Immature natural killer cell (primary cell): ENCODE measurements around the gene CREB3L2. TPM values are rescaled to one million over a fixed set of nuclear protein-coding genes. Genes with fewer than 3 reads are reported as not detected.
"Not testable (repeated sequence)": the region's sequence is repeated elsewhere in the genome, so short reads cannot be mapped to it uniquely, and the experiment has no call there.

Experiments used
- DNase-seq, 3 donors: peaks; one replicate each; pipeline ENCODE4 v3.0.0; 2022; ENCODE audit warnings: mixed read lengths in 1 of 3
- H3K27ac Mint-ChIP-seq, 6 donors: one replicate each; pipeline ENCODE4 v1.8.0; 2020; ENCODE audit warnings: mixed read lengths in 6 of 6, mild to moderate bottlenecking in 5 of 6, inconsistent platforms in 4 of 6, moderate library complexity in 3 of 6
- H3K27me3 Mint-ChIP-seq, 3 donors: one replicate each; pipeline ENCODE4 v1.8.0; 2020 to 2021; ENCODE audit warnings: low read depth in 3 of 3, mild to moderate bottlenecking in 3 of 3, mixed read lengths in 3 of 3, moderate library complexity in 3 of 3, inconsistent platforms in 1 of 3
- H3K36me3 Mint-ChIP-seq, 3 donors: one replicate each; pipeline ENCODE4 v1.8.0; 2020; ENCODE audit warnings: mixed read lengths in 3 of 3, inconsistent platforms in 2 of 3, mild to moderate bottlenecking in 2 of 3
- H3K4me1 Mint-ChIP-seq, 2 donors: one replicate each; pipeline ENCODE4 v1.8.0; 2020; ENCODE audit warnings: inconsistent platforms in 2 of 2, mild to moderate bottlenecking in 2 of 2, mixed read lengths in 2 of 2, moderate library complexity in 1 of 2
- H3K4me3 Mint-ChIP-seq, 5 donors: one replicate each; pipeline ENCODE4 v1.8.0; 2020; ENCODE audit warnings: mild to moderate bottlenecking in 5 of 5, mixed read lengths in 5 of 5, inconsistent platforms in 3 of 5, moderate library complexity in 3 of 5
- H3K9me3 Mint-ChIP-seq, 6 donors: one replicate each; pipeline ENCODE4 v1.8.0; 2020; ENCODE audit warnings: mild to moderate bottlenecking in 6 of 6, mixed read lengths in 6 of 6, inconsistent platforms in 4 of 6, moderate library complexity in 3 of 6
- polyA plus RNA-seq, 3 donors: library from polyadenylated mRNA; unstranded; fragments of 300-500 nt; fragmentation: Illumina TruSeq; gene quantifications; one replicate each; pipeline ENCODE4 v1.2.3, GENCODE V29; 2021

Gene CREB3L2
- polyA plus RNA-seq, 3 donors from 2014 or later: 10.8 to 21.6 (median 12.6) TPM

GRCh38 chr7:137990251-137990941 lies 11.5 kb downstream of the CREB3L2 start:
- Mint-ChIP-seq H3K9me3 (no peaks in the 10 kb centered on the region), H3K4me1 (peaks cover 28 to 33% of the 10 kb centered on the region in 2 donors), H3K36me3 (no peaks in the 10 kb centered on the region), H3K27ac (no peak overlapping the region), H3K27me3 (no peaks in the 10 kb centered on the region), H3K4me3 (no peak overlapping the region)
- DNase-seq: no peak

DNA sequence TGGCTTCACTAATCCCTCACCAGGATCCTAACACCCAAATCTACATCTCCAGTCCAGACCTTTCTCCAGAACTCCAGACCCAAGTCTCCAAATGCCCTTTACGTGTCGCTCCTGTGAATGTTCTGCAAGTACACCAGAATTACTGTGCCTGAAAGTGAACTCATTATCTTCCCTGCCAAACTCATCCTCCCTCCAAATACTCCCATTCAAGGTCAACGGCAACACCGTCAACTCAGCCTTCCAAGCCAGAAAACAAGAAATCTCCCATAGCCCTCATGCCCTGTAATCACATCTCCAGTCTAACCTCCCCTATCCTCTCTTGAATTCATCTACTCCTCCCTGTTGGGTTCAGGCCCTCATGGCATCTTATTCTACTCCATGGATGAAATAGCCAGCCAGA lies 12.3 kb downstream of the CREB3L2 start:
- H3K4me3 Mint-ChIP-seq: no peak overlapping the region
- H3K27me3 Mint-ChIP-seq: no peaks in the 10 kb centered on the region
- H3K4me1 Mint-ChIP-seq: peaks cover 28 to 41% of the 10 kb centered on the region in 2 donors
- H3K9me3 Mint-ChIP-seq: no peaks in the 10 kb centered on the region
- DNase-seq: no peak
- H3K36me3 Mint-ChIP-seq: no peaks in the 10 kb centered on the region
- no peak overlapping the region for H3K27ac Mint-ChIP-seq

- Mint-ChIP-seq H3K27ac (no peak overlapping the region), H3K27me3 (no peaks in the 10 kb centered on the region), H3K4me1 (peaks cover 28 to 46% of the 10 kb centered on the region in 2 donors), H3K36me3 (peaks cover 0 to 2% (median 2%) of the 10 kb centered on the region in 3 donors), H3K4me3 (no peak overlapping the region), H3K9me3 (no peaks in the 10 kb centered on the region)
- no peak for DNase-seq
Measured at GRCh38 chr7:137989094-137989493, 12.8 kb downstream of the CREB3L2 start.

DNA sequence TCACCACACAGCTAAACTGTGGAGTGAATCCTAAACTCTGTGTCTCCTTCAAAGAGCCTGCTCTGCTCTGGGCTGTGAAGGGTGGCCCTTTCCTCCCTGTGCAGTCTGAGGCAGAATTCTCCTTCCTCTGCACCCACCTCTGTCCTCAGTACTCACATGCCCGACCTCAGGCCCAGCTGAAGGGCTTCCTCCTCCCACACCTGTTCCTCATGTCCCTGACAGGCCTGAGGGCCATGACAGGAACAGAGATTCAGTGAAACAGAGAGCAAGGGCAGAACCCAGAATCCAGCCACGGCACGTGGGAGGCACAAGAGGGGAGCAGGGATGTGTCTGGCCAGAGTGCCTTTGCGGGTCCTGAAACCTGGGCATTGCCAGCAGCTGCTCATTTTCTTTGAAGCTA lies 13.9 kb downstream of the CREB3L2 start:
- Mint-ChIP-seq H3K4me1 (peaks cover 19 to 39% of the 10 kb centered on the region in 2 donors), H3K27ac (peak overlapping the region in 3 of 6 donors; percentile 13 to 86 (median 68)), H3K4me3 (no peak overlapping the region), H3K27me3 (no peaks in the 10 kb centered on the region), H3K9me3 (no peaks in the 10 kb centered on the region), H3K36me3 (peaks cover 0 to 5% (median 4%) of the 10 kb centered on the region in 3 donors)
- DNase-seq: no peak

DNA sequence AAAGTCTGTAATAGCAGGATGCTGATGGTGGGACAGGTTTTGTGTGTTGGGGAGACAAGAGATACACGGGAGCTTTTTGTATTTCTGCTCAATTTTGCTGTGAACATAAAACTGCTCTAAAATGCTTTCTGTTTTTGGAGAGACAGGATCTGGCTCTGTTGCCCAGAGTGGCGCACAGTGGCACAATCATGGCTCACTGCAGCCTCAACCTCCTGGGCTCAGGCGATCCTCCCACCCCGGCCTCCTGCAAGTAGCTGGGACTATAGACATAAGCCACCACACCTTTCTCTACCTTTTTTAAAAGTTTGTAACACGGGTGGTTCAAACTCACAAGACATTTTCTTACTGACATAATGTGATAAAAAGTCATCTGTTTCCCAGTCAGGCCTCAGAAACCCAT lies 14.3 kb downstream of the CREB3L2 start:
- peaks cover 15 to 39% of the 10 kb centered on the region in 2 donors for H3K4me1 Mint-ChIP-seq

DNA sequence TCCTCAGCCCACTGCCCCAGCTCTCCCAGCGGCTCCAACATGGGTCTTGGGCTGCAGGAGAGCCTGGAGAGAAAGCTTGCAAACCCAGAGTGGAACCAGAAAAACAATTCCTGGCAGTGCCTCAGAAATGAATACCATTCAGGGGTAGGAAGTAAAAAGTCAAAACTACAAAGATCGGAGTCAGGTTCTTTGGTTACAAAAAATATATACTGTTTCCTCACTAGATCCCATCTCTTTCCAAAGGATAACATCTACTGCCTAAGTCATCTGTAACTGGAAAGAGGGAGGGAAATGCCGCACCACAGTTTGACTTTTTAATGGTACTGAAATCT lies 14.9 kb downstream of the CREB3L2 start:
- H3K27me3 Mint-ChIP-seq: no peaks in the 10 kb centered on the region
- no peaks in the 10 kb centered on the region for H3K9me3 Mint-ChIP-seq
- peaks cover 6 to 12% (median 8%) of the 10 kb centered on the region in 3 donors for H3K36me3 Mint-ChIP-seq
- DNase-seq: no peak
- H3K4me1 Mint-ChIP-seq: peaks cover 9 to 39% of the 10 kb centered on the region in 2 donors
- peak overlapping the region in 2 of 6 donors; percentile 8 to 49 for H3K27ac Mint-ChIP-seq
- no peak overlapping the region for H3K4me3 Mint-ChIP-seq

More for the DNA sequence above, 14.3 kb downstream of the CREB3L2 start:
- H3K4me3 Mint-ChIP-seq: no peak overlapping the region
- DNase-seq: no peak
- peaks cover 2 to 10% (median 6%) of the 10 kb centered on the region in 3 donors for H3K36me3 Mint-ChIP-seq
- H3K9me3 Mint-ChIP-seq: no peaks in the 10 kb centered on the region
- no peaks in the 10 kb centered on the region for H3K27me3 Mint-ChIP-seq
- peak overlapping the region in 1 of 6 donors; percentile 60 for H3K27ac Mint-ChIP-seq

GRCh38 chr7:137986252-137987017 lies 15.5 kb downstream of the CREB3L2 start:
- peak overlapping the region in 1 of 6 donors; percentile 49 for H3K27ac Mint-ChIP-seq
- H3K4me1 Mint-ChIP-seq: peaks cover 11 to 41% of the 10 kb centered on the region in 2 donors
- H3K27me3 Mint-ChIP-seq: no peaks in the 10 kb centered on the region
- no peak overlapping the region for H3K4me3 Mint-ChIP-seq
- peaks cover 8 to 12% (median 9%) of the 10 kb centered on the region in 3 donors for H3K36me3 Mint-ChIP-seq
- no peaks in the 10 kb centered on the region for H3K9me3 Mint-ChIP-seq
- no peak for DNase-seq

DNA sequence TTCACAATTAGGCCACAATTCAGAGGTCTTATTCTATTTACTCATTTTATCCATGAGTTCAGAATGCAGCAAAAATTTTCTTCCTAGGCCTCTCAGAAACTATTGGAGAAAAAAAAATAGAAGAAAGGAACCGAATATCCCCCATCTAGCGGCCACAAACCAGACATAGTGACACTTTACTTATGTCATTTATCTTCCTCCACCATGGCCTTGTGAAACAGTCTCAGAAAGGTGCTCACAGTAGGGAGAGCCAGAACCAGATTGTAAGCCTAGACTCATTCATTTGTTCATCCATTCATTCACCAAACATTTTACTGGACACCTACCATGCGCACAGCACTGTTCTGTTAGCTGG lies 16.0 kb downstream of the CREB3L2 start:
- Mint-ChIP-seq H3K4me3 (no peak overlapping the region), H3K27ac (no peak overlapping the region), H3K4me1 (peaks cover 16 to 46% of the 10 kb centered on the region in 2 donors)

DNA sequence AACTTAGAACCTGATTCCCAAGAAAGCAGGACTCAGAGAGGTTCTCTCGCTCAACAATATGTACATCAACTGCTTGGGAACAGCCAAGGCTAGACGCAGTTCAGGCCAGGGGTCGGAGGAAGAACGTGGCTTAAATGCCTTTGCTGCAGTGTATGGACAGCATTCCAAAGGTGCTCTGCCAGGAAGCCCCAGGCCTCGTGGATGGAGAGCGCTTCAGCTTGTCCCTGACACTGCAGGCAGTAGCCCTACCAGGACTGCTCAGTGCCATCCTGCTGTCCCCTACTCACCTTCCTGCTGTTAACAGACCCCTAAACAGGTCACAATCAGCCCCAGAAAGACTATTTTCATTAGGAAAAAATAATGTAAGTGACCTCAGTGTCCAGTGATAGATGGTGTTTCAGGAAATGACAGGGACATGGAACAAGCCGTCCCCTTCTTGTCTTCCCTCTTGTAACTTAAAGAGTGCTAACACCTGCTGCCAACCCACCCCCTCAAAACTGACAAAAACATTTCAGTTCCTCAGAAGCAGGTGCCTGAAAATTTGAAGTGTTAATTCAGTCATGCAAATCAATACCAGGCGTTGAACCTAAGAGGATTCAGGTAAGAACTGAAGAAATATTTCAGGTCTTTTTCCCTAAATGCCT lies 16.5 kb downstream of the CREB3L2 start:
- Mint-ChIP-seq H3K9me3 (no peaks in the 10 kb centered on the region), H3K36me3 (peaks cover 8 to 13% (median 12%) of the 10 kb centered on the region in 3 donors), H3K27ac (no peak overlapping the region), H3K27me3 (no peaks in the 10 kb centered on the region), H3K4me1 (peaks cover 18 to 51% of the 10 kb centered on the region in 2 donors), H3K4me3 (no peak overlapping the region)
- DNase-seq: no peak

More for the DNA sequence above, 16.0 kb downstream of the CREB3L2 start:
- Mint-ChIP-seq H3K27me3 (no peaks in the 10 kb centered on the region), H3K9me3 (no peaks in the 10 kb centered on the region), H3K36me3 (peaks cover 8 to 13% (median 12%) of the 10 kb centered on the region in 3 donors)
- no peak for DNase-seq

- H3K36me3 Mint-ChIP-seq: peaks cover 8 to 13% (median 12%) of the 10 kb centered on the region in 3 donors
- no peak overlapping the region for H3K4me3 Mint-ChIP-seq
- H3K9me3 Mint-ChIP-seq: no peaks in the 10 kb centered on the region
- no peaks in the 10 kb centered on the region for H3K27me3 Mint-ChIP-seq
- H3K4me1 Mint-ChIP-seq: peaks cover 18 to 60% of the 10 kb centered on the region in 2 donors
- peak overlapping the region in 1 of 6 donors; percentile 47 for H3K27ac Mint-ChIP-seq
- no peak for DNase-seq
Measured at GRCh38 chr7:137984181-137985041, 17.5 kb downstream of the CREB3L2 start.

DNA sequence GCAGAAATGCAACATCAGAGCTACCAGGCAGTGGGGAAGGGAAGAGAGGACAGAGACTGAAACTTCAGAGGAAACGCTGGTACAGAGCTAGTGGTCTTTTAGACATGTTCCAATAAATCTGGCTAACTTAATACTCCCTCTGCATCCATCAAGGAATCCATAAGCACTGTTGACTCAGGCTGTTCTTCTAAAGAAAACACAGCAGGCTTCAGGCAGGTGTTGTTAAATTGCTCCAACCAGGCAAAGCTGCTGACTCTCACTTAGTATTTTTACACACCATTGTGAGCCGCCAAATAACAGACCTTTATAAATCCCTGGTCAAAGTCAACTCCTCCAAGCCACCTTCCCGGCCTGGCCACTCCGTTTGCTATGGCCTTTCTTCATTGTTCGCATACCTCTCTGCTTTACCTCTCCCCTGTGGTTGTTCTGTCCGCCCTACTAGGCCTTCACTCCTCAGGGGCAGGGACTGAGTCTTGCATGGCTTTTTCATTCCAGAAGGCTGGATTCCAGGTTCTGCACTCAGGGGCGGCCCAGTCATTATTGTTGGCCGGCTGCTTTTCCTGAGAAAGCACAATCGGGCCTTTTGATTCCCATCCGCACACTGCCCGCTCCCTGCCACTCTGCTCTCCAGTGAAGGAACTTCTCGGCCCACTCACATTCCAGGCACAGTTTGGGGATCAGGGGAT lies 18.4 kb downstream of the CREB3L2 start:
- Mint-ChIP-seq H3K4me1 (peaks cover 19 to 65% of the 10 kb centered on the region in 2 donors), H3K36me3 (peaks cover 8 to 13% (median 12%) of the 10 kb centered on the region in 3 donors), H3K4me3 (no peak overlapping the region), H3K27ac (no peak overlapping the region), H3K27me3 (no peaks in the 10 kb centered on the region), H3K9me3 (no peaks in the 10 kb centered on the region)
- no peak for DNase-seq

- not testable (repeated sequence) for H3K9me3 Mint-ChIP-seq, H3K27me3 Mint-ChIP-seq
Measured at GRCh38 chr7:137982394-137982793, 19.5 kb downstream of the CREB3L2 start.

DNA sequence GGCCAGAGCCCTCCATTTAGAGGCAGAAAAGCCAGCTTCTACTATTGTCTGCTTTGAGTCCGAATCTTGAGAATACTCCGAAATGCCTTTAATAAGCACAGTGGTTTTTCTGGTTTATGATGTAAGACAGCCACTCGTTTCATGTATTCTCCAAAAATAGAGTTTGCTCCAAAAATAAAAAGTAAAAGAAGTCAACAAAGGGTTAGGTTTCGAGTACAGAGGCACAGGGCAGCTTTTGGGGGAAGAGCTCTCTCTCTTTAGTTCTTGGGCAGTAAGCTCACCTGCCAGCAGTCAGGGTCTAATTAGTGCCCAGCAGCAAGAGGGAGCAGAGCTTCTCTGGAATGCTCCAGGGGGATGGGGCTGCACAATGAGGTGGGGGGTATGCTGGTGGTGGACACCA lies 20.2 kb downstream of the CREB3L2 start:
- no peaks in the 10 kb centered on the region for H3K9me3 Mint-ChIP-seq
- no peak overlapping the region for H3K4me3 Mint-ChIP-seq
- peaks cover 8 to 13% (median 12%) of the 10 kb centered on the region in 3 donors for H3K36me3 Mint-ChIP-seq
- no peaks in the 10 kb centered on the region for H3K27me3 Mint-ChIP-seq
- peaks cover 18 to 75% of the 10 kb centered on the region in 2 donors for H3K4me1 Mint-ChIP-seq
- peak overlapping the region in 2 of 6 donors; percentile 44 to 45 for H3K27ac Mint-ChIP-seq
- DNase-seq: no peak

More at GRCh38 chr7:137982394-137982793, 19.5 kb downstream of the CREB3L2 start:
- DNase-seq, H3K27ac Mint-ChIP-seq, H3K4me3 Mint-ChIP-seq: not testable (repeated sequence)
- Mint-ChIP-seq H3K4me1 (peaks cover 20 to 68% of the 10 kb centered on the region in 2 donors), H3K36me3 (peaks cover 8 to 13% (median 12%) of the 10 kb centered on the region in 3 donors)
